ENCODE results near the gene GNPAT. TPM values are rescaled to one million over a fixed set of nuclear protein-coding genes. Genes with fewer than 3 reads are reported as not detected.

GNPAT gene
- total RNA-seq, 1 experiment from 2014 or later: 52.7 TPM

- Mint-ChIP-seq H3K27me3 (ENCODE audit: unreplicated experiment) (no peaks in the 10 kb centered on the region), H3K9me3 (ENCODE audit: low read depth, unreplicated experiment) (no peaks in the 10 kb centered on the region), H3K4me1 (ENCODE audit: low read depth, unreplicated experiment) (peaks cover 26% of the 10 kb centered on the region), H3K4me3 (ENCODE audit: low read depth, unreplicated experiment) (no peak overlapping the region), H3K36me3 (ENCODE audit: insufficient read depth, unreplicated experiment) (peaks cover 3% of the 10 kb centered on the region), H3K27ac (ENCODE audit: unreplicated experiment) (no peak overlapping the region)
- BruUV-seq (replicated peaks): no TSS peak
- no peak for TF ChIP-seq CTCF (IDR thresholded peaks at IDR 0.05; ENCODE audit: unreplicated experiment)
- no peak for DNase-seq
- CTCF ChIA-PET: no interaction called here
- intact Hi-C loops (cut with micrococcal nuclease; ENCODE audit: unreplicated experiment): no loop called here
Measured at GRCh38 chr1:231218078-231218477, 22.9 kb upstream of the GNPAT start.

GRCh38 chr1:231219422-231220401, 21.3 kb upstream of the GNPAT start:
- peaks cover 8% of the 10 kb centered on the region for H3K36me3 Mint-ChIP-seq (ENCODE audit: insufficient read depth, unreplicated experiment)
- CTCF ChIA-PET: no interaction called here
- BruUV-seq (replicated peaks): no TSS peak
- H3K4me1 Mint-ChIP-seq (ENCODE audit: low read depth, unreplicated experiment): peaks cover 26% of the 10 kb centered on the region
- H3K27me3 Mint-ChIP-seq (ENCODE audit: unreplicated experiment): no peaks in the 10 kb centered on the region
- DNase-seq: no peak
- intact Hi-C loops (cut with micrococcal nuclease; ENCODE audit: unreplicated experiment): no loop called here
- H3K9me3 Mint-ChIP-seq (ENCODE audit: low read depth, unreplicated experiment): no peaks in the 10 kb centered on the region
- no peak overlapping the region for H3K27ac Mint-ChIP-seq (ENCODE audit: unreplicated experiment)
- no peak overlapping the region for H3K4me3 Mint-ChIP-seq (ENCODE audit: low read depth, unreplicated experiment)
- no peak for TF ChIP-seq CTCF (IDR thresholded peaks at IDR 0.05; ENCODE audit: unreplicated experiment)

- Mint-ChIP-seq H3K27ac (ENCODE audit: unreplicated experiment) (no peak overlapping the region), H3K4me3 (ENCODE audit: low read depth, unreplicated experiment) (no peak overlapping the region), H3K36me3 (ENCODE audit: insufficient read depth, unreplicated experiment) (peaks cover 17% of the 10 kb centered on the region), H3K27me3 (ENCODE audit: unreplicated experiment) (no peaks in the 10 kb centered on the region), H3K4me1 (ENCODE audit: low read depth, unreplicated experiment) (peaks cover 26% of the 10 kb centered on the region), H3K9me3 (ENCODE audit: low read depth, unreplicated experiment) (no peaks in the 10 kb centered on the region)
- DNase-seq: no peak
- CTCF ChIA-PET: no interaction called here
- BruUV-seq (replicated peaks): no TSS peak
- no peak for TF ChIP-seq CTCF (IDR thresholded peaks at IDR 0.05; ENCODE audit: unreplicated experiment)
- intact Hi-C loops (cut with micrococcal nuclease; ENCODE audit: unreplicated experiment): no loop called here
Measured at GRCh38 chr1:231220801-231221200, 20.2 kb upstream of the GNPAT start.

- no peak for DNase-seq
- no peak for TF ChIP-seq CTCF (IDR thresholded peaks at IDR 0.05; ENCODE audit: unreplicated experiment)
- Mint-ChIP-seq H3K4me3 (ENCODE audit: low read depth, unreplicated experiment) (no peak overlapping the region), H3K27me3 (ENCODE audit: unreplicated experiment) (no peaks in the 10 kb centered on the region), H3K9me3 (ENCODE audit: low read depth, unreplicated experiment) (no peaks in the 10 kb centered on the region), H3K4me1 (ENCODE audit: low read depth, unreplicated experiment) (no peaks in the 10 kb centered on the region), H3K36me3 (ENCODE audit: insufficient read depth, unreplicated experiment) (peaks cover 37% of the 10 kb centered on the region), H3K27ac (ENCODE audit: unreplicated experiment) (no peak overlapping the region)
- BruUV-seq (replicated peaks): no TSS peak
- intact Hi-C loops (cut with micrococcal nuclease; ENCODE audit: unreplicated experiment): no loop called here
- CTCF ChIA-PET: no interaction called here
Measured at GRCh38 chr1:231226156-231226555, 14.9 kb upstream of the GNPAT start.
